GM19328 (cell line): Measurements from ENCODE around the gene MRPL40.

Experiments
- ATAC-seq: cut with Tn5 transposase; IDR thresholded peaks from one replicate; pipeline ENCODE4 v1.9.1; 2021; ENCODE audit warnings: mild to moderate bottlenecking, moderate library complexity; ENCODE audit not compliant: unreplicated experiment

The MRPL40 gene

GRCh38 chr22:19480173-19480568, 47.8 kb downstream of the MRPL40 start:
- no peak for ATAC-seq

GRCh38 chr22:19480789-19481188, 48.4 kb downstream of the MRPL40 start:
- no peak for ATAC-seq

GRCh38 chr22:19482297-19482696, 50.0 kb downstream of the MRPL40 start:
- ATAC-seq, result no peak

GRCh38 chr22:19483481-19484244, 51.3 kb downstream of the MRPL40 start:
- no peak for ATAC-seq
